Fibroblast of peridontal ligament (primary cell): Measurements from ENCODE around the gene NUDT17.

Experiments used
- DNase-seq: peaks from one replicate; pipeline ENCODE4 v3.0.0-alpha.2; 2010; ENCODE audit errors: extremely low read depth

NUDT17 gene

GRCh38 chr1:145891143-145891542 lies 45.7 kb downstream of the NUDT17 start:
- DNase-seq, result no peak

GRCh38 chr1:145891587-145892485 lies 46.4 kb downstream of the NUDT17 start:
- peak; percentile 96 for DNase-seq

- DNase-seq, result peak; percentile 67
Measured at GRCh38 chr1:145892486-145893087, 47.2 kb downstream of the NUDT17 start.

GRCh38 chr1:145893306-145894055 lies 48.1 kb downstream of the NUDT17 start:
- DNase-seq, result no peak

GRCh38 chr1:145895471-145895870 lies 50.0 kb downstream of the NUDT17 start:
- no peak for DNase-seq

- DNase-seq, result no peak
Measured at GRCh38 chr1:145897969-145898368, 52.5 kb downstream of the NUDT17 start.
